ENCODE measurements around the gene SERPINA1. TPM values are rescaled to one million over a fixed set of nuclear protein-coding genes. Genes with fewer than 3 reads are reported as not detected.

Gene SERPINA1
- total RNA-seq, 4 donors from 2014 or later: 2.8 to 92.4 (median 13.2) TPM

- peak; percentile 36 for ATAC-seq (ENCODE audit: low FRiP score)
- no peak for TF ChIP-seq CTCF (IDR thresholded peaks at IDR 0.05)
- no peak for DNase-seq (ENCODE audit: low spot score)
Observed at GRCh38 chr14:94345344-94346064, 42.9 kb downstream of the SERPINA1 start.

- DNase-seq (ENCODE audit: low spot score) (no peak), ATAC-seq (ENCODE audit: low FRiP score) (no peak)
- TF ChIP-seq CTCF (IDR thresholded peaks at IDR 0.05): no peak
Observed at GRCh38 chr14:94344389-94344788, 44.0 kb downstream of the SERPINA1 start.

GRCh38 chr14:94343238-94344005 is 45.0 kb downstream of the SERPINA1 start:
- ATAC-seq (ENCODE audit: low FRiP score) (no peak), DNase-seq (ENCODE audit: low spot score) (no peak)
- TF ChIP-seq CTCF (IDR thresholded peaks at IDR 0.05): no peak

GRCh38 chr14:94342334-94342934 is 46.0 kb downstream of the SERPINA1 start:
- DNase-seq (ENCODE audit: low spot score) (peak; percentile 85), ATAC-seq (ENCODE audit: low FRiP score) (peak; percentile 97)
- TF ChIP-seq CTCF (IDR thresholded peaks at IDR 0.05): no peak

- no peak for TF ChIP-seq CTCF (IDR thresholded peaks at IDR 0.05)
- ATAC-seq (ENCODE audit: low FRiP score) (peak; percentile 7), DNase-seq (ENCODE audit: low spot score) (no peak)
Observed at GRCh38 chr14:94341656-94342333, 46.6 kb downstream of the SERPINA1 start.

- no peak for TF ChIP-seq CTCF (IDR thresholded peaks at IDR 0.05)
- DNase-seq (ENCODE audit: low spot score): no peak
- ATAC-seq (ENCODE audit: low FRiP score): no peak
Observed at GRCh38 chr14:94340533-94340932, 47.9 kb downstream of the SERPINA1 start.

Measured in omental fat pad (tissue), 4 donors.